Tibial nerve (tissue), 4 donors: ENCODE data around the gene TMEM235.

Experiments
- CTCF ChIP-seq, 5 experiments: fragments of 200-600 bp in 3 of 5; fragments of 450-650 bp in 2 of 5; sonication (generic) in 3 of 5; IDR thresholded peaks; one replicate each; pipeline ENCODE4 v1.5.1; 2016 to 2019; ENCODE audit warnings: antibody characterized with exemption in 5 of 5, mild to moderate bottlenecking in 3 of 5, moderate library complexity in 2 of 5
- EP300 ChIP-seq, 2 donors: sonication (generic); formaldehyde crosslinking; IDR thresholded peaks; one replicate each; pipeline ENCODE4 v1.6.1; 2017; ENCODE audit warnings: antibody characterized with exemption in 2 of 2, mild to moderate bottlenecking in 1 of 2
- POLR2A ChIP-seq, 2 donors: fragments of 450-650 bp; IDR thresholded peaks; one replicate each; pipeline ENCODE4 v1.6.1; 2017; ENCODE audit warnings: antibody characterized with exemption in 2 of 2, mild to moderate bottlenecking in 2 of 2, moderate library complexity in 2 of 2

GRCh38 chr17:78206298-78206697 lies 25.1 kb upstream of the TMEM235 start:
- TF ChIP-seq POLR2A (IDR thresholded peaks at IDR 0.05) (no peak), CTCF (IDR thresholded peaks at IDR 0.05) (no peak), EP300 (IDR thresholded peaks at IDR 0.05) (no peak)
